ENCODE measurements around the gene TMEM168. TPM values are rescaled to one million over a fixed set of nuclear protein-coding genes. Genes with fewer than 3 reads are reported as not detected.

Gene TMEM168
- total RNA-seq, 1 experiment from 2014 or later, result 13.9 TPM

- Histone ChIP-seq H4K5ac (ENCODE audit: insufficient read length, low read depth, low read length) (no peak overlapping the region), H2BK5ac (ENCODE audit: insufficient read length, low read length) (no peak overlapping the region), H4K91ac (ENCODE audit: insufficient read length, low read depth, low read length) (no peak overlapping the region), H2AFZ (ENCODE audit: low read length) (no peak overlapping the region), H2BK15ac (ENCODE audit: low read depth, low read length) (no peak overlapping the region), H3K23me2 (ENCODE audit: insufficient read length, low read depth, low read length, poor library complexity, severe bottlenecking) (no peaks in the 10 kb centered on the region), H3K56ac (ENCODE audit: insufficient read length, low read depth, low read length) (no peak overlapping the region), H3K27ac (ENCODE audit: insufficient read length, low read depth, low read length) (no peak overlapping the region), H3K18ac (ENCODE audit: insufficient read length, low read depth, low read length) (no peak overlapping the region), H3K4me1 (ENCODE audit: insufficient read depth, low read length) (no peaks in the 10 kb centered on the region), H2BK12ac (ENCODE audit: insufficient read length, low read depth, low read length) (no peak overlapping the region), H3K79me1 (ENCODE audit: insufficient read depth, low read depth, low read length, poor library complexity, severe bottlenecking) (no peaks in the 10 kb centered on the region), H3T11ph (ENCODE audit: low read length) (no peak overlapping the region), H4K8ac (replicated peaks; ENCODE audit: insufficient read length, low read depth, low read length) (no peak overlapping the region), H4K20me1 (ENCODE audit: control insufficient read depth, insufficient read depth, insufficient read length) (peaks cover 3% of the 10 kb centered on the region), H2BK20ac (ENCODE audit: low read depth, low read length, poor library complexity, severe bottlenecking) (no peak overlapping the region), H3K79me2 (ENCODE audit: insufficient read depth, low read length) (no peaks in the 10 kb centered on the region), H3K4me2 (ENCODE audit: insufficient read depth, insufficient read length, low read length) (no peak overlapping the region), H3K9me3 (ENCODE audit: control insufficient read depth, low read depth, low read length) (no peaks in the 10 kb centered on the region), H3K27me3 (ENCODE audit: insufficient read depth, low read length) (no peaks in the 10 kb centered on the region), H2AK5ac (ENCODE audit: insufficient read length, low read length) (no peak overlapping the region), H2BK120ac (ENCODE audit: low read depth, low read length, poor library complexity, severe bottlenecking) (no peak overlapping the region), H3K23ac (ENCODE audit: insufficient read length, low read depth, low read length) (no peak overlapping the region), H3K14ac (ENCODE audit: insufficient read depth, low read length) (no peak overlapping the region), H3K4ac (ENCODE audit: low read depth, low read length) (no peak overlapping the region), H3K9ac (ENCODE audit: extremely low read depth, insufficient read length, low read length) (no peak overlapping the region)
- TF ChIP-seq CTCF (conservative IDR thresholded peaks at IDR 0.05), result no peak
- DNase-seq, result no peak
- no CpG with 5 or more reads among the region's 4 CpGs for WGBS (ENCODE audit: extremely low coverage, insufficient read length, low lambda C conversion rate)
- no peak overlapping the region for H3K4me3 Mint-ChIP-seq
- H3K9me3 Mint-ChIP-seq, result no peaks in the 10 kb centered on the region
- peaks cover 4% of the 10 kb centered on the region in 2 experiments; a peak in 2 of 4 replicates for H3K4me1 Mint-ChIP-seq
- no peak overlapping the region for H3K27ac Mint-ChIP-seq
- no peaks in the 10 kb centered on the region for H3K36me3 Mint-ChIP-seq (ENCODE audit: insufficient read depth in 1 of 3, low read depth in 3 of 3)
- no peaks in the 10 kb centered on the region; the same call in 1 of the 2 replicates for H3K27me3 Mint-ChIP-seq (ENCODE audit: low read depth)
Observed at GRCh38 chr7:112806156-112806555, 16.0 kb upstream of the TMEM168 start.
